HG03025 (cell line): ENCODE data around the gene CCDC33.

Experiments used
- ATAC-seq: cut with Tn5 transposase; IDR thresholded peaks from one replicate; pipeline ENCODE4 v1.9.1; 2021; ENCODE audit warnings: mild to moderate bottlenecking, moderate library complexity; ENCODE audit not compliant: unreplicated experiment, low FRiP score

The CCDC33 gene

DNA sequence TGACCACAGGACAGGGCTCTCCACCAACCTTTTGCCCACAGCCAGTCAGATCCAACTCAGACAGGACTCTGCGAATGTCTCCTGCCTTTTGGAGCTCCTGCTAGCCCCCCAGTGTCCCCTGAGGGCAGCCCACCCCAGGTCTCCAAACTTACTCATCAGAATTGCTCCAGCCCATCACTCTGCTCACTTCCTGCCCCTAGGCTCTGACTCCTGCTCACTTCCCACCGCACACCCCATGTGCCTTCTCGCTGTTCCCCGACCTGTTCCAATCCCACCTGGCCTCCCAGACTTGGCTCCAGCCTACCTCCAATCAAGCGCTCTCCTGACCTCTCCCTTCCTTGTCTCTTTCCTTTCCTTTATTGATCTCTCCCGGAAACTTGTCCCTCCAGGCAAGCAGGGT is 27.6 kb upstream of the CCDC33 start:
- ATAC-seq = no peak

GRCh38 chr15:74208901-74209559 is 27.1 kb upstream of the CCDC33 start:
- ATAC-seq = no peak

- no peak for ATAC-seq
These were observed 26.6 kb upstream of the CCDC33 start for GRCh38 chr15:74209560-74209958.

DNA sequence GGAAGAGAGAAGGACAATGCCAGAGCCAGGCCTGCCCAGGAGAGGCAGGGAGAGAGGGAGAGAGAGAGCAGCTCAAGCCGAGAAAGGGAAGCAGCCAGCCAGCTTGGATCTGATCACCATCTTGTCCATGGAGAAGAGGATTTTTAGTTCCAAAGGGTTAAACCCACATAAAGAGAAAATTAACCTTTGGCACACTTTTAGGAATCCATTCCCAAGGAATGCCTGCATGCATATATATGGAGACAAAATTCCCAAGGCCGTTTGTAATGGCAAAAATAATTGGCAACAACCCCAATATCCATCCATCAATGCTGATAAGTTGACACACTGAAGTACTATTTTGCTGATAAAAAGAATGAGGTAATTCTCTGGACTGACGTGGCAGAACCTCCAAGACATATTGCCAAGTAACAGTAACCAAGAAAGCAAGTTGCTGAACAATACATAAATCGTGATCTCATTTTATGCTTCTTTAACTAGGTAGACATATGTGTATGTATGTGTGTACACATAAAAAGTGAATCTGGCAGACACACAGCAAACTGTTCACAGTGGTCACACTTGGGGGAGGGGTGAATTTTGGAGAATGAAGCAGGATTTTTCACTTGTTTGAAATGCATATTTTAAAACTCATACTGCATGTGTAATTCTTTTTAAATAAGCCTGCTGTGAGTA is 26.0 kb upstream of the CCDC33 start:
- ATAC-seq = no peak

DNA sequence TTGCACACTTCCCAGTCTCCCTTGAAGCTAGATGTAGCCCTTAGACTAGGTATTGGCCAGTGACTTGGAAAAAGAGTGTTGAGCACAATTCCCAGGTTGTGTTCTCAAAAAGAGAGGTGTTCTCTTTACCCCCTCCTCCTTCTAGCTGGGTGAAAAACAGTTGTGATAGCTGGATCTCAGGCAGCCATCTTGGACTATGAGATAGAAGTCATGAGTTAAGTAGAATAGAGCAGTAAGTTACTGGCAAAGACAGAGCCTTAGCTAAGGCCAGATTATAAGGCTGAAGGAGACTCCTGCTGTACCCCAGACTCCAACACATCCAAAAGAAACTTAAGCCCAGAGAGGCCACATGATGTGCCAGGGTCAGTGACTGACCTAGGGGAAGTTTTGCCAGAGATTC is 25.4 kb upstream of the CCDC33 start:
- no peak for ATAC-seq

DNA sequence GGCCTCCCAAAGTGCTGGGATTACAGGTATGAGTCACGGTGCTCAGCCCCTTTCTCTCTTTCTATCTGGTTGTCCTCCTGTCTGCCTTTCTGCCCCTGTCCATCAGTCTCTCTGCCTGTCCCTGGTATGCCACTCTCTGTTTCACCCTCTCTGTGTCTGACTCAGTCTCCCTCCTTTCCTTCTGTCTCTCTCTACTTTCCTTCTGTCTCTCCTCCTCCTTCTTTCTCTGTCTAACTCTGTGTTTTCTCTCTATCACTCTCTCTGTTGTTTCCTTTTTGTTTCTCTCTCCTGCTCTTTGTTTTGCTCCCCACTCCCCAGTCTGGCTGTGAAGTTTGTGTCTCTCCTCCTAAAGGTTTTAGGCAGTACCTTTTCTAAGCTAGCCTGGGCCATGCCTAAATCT is 24.5 kb upstream of the CCDC33 start:
- no peak for ATAC-seq

DNA sequence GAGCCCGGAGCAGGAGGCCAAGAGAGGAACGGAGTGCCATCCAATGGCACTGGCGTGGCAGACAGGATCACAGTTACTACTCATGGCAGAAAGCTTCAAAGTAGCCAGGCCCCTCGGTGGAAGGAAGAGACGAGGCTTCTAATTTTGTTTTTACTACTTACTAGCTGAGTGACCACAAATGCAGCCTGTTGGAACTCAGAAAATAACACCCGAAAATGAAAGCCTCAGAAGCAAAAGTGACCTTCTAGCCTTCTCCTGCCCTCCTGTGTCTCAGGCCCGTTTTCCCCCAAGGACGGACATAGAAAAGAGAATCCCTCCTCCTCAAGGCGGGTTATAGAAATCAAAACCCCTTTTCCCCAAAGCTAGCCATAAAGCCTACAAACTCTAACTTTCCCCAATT is 23.6 kb upstream of the CCDC33 start:
- no peak for ATAC-seq

DNA sequence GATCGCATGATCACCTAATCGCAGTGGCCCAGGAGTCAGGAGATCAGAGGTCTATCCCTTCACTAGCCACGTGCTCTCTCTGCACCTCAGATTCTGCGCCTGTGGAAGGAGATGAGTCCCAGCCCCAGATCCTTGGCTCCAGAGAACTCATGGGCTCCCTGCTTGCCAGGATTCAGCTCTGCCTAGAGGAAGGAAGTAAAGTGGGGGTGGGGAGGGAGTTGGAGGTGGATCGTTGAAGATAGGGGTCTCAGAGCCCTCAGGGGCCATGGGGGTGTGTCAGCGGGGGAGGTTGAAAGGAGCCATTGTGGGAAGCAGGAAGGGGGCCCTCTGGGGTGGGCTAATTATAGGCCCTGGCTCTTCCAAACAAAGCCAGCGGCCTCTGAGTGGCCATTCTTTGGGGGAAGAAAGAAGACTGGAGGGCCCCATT is 22.3 kb upstream of the CCDC33 start:
- ATAC-seq = no peak

DNA sequence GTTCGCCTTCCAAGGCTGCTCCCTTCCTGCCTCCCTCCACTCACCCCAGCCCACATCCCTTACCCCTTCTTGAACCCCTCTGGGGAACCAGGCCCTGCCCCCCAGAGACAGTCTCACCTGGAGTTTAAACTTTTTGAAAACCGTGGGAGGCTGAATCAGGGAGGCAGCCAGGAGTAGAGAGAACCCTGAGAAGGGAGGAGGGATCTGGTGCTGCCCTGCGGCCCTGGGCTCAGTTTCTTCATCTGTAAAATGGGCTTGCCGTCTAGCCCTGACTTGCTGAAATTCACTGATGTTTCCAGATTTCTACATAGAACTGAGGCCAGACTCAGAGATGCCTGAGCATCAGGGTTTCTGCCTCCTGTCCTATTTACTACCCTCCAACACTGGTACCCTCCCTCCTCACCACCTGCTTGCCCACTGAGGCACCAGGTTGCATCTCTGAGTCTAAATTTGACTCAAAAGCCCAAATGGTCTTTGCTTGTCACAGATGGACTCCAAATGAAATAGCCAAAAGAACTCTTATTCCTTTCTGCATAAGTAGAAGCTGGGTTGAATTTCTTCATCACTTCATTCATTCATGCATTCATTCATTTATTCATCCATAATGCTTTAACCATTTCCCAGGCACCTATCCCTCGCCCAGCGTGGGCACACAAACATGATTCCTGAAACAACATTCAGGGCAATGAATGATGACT is 21.7 kb upstream of the CCDC33 start:
- no peak for ATAC-seq

GRCh38 chr15:74215958-74216357 is 20.2 kb upstream of the CCDC33 start:
- no peak for ATAC-seq

- ATAC-seq = no peak
These were observed 19.2 kb upstream of the CCDC33 start for GRCh38 chr15:74216949-74217348.

GRCh38 chr15:74217907-74218885 is 17.9 kb upstream of the CCDC33 start:
- ATAC-seq = no peak

DNA sequence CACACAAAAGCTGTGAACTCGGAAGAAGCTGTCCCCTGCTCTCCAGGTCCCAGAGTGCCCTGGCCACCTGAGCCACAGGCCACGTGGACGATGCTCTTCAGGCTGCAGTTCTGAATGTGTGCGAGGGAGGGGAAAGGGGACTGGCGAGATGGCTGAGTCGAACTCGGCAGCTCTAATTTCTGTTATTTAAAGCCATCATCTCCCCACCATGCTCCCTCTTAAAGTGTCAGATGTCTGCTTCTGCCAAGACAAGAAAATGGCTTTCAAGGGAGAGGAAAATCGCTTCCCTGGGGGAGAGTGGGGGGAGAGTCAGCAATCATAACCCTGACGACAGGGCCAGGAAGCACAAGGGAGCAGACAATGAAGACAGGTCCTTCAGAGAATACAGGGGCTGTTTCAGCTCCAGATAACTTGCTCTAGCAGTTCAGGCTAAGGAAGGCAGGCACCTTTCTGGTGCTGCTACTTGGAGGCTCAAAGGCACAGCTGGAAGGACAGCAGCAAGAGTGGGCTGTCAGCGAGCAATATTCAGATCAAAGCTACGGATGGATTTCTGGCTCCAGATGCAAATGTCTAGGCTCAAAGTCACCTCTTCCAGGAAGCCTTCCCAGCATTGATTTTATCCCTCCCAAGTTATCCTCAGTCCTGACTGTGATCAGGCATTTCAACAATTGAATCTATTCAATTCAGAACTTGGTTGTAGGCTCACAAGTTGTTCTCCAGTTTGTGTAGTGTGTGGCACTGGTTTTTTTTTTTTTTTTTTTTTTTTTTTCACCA is 15.5 kb upstream of the CCDC33 start:
- no peak for ATAC-seq

GRCh38 chr15:74221399-74222239 is 14.5 kb upstream of the CCDC33 start:
- ATAC-seq = no peak

DNA sequence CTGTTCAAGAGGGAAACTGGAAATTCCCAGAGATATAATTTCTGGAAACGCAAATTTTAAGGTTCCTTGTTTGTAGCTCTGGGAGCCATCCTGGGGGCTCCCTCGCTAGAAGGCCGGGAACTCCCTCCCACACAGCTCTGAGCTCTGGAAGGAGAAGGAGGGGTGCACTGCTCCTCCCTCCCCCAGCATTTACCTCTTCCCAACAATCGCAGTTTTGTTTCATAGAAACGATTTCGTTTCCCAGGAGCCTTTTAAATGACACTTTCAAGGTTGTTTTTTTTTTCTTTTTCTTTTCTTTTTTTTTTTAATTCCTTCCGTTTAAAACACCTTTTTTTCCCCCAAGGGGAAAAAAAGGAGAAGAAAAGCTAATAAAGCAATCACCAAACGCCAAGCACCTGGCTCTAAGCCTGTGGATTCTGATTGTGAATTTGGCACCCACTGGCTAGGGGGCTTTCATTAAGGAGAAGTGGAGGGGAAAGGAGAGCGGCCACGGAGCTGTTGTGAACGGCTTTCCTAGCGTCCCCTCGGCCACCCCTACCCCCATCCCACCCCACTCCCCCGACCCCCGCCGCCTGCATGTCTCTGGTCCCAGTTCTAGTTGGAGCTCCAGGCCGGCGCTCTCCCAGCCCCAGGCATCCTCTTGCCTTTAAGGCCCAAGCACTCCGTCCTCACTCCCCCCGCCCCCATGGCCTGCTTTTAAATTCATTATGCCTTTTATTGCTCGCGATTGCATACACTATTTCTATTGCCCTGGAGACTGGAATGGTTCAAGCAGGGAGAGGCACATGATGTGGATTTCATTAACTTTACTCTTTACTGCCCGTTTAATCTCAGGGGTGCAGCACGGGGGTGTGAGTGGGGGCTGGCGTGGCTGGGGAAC is 13.6 kb upstream of the CCDC33 start:
- no peak for ATAC-seq

DNA sequence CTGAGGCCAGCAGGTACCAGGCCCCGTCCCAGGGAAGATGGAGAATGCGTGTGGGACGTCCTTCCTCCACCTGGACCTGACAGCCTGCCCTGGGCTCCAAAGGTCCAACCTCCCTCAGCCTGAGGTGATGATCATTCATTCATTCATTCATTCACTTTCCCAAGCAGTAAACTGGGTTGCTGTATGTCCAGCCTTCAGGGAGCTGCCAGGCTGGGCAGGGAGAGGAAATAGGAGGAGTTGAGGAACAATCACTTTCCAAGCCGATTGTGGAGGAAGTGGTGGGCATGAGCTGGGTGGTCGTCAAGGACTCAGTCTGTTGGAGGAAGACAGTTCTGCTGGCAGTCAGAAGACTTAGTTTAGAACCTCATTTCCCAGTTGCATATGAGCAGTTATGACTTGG is 10.2 kb upstream of the CCDC33 start:
- no peak for ATAC-seq

DNA sequence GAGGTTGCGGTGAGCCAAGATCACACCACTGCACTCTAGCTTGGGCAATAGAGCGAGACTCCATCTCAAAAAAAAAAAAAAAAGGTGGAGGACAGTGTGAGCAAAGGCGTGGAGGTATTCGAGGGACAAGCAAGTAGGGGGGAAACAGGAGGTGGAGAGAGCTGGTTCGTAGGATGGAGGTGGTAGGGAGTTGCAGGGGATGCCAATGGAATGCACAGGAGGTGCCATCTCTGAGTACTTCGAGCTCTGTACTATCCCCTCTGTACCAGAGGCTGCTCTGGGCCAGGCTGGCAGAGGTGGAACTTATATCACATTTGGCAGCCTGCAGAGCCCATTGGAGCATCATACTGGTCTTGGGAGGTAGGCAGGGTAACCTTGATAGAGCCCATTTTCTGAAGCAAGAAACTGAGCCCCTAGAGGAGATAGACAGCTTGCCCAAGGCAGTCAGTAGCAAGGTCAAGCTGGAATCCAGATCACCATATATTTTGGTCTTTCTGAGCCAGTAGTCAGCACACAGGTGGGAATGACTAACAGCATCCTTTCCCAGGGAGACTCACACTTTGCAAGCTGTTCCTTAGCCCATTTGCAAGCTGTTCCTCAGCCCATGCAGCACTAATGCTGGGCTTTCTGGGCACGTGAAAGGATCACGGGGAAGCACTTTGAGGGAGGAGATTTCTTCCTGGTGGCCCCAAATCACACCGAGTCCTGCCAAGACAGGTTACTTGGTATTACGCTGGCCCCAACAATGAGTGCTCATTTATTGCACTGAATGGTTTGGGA is 9.2 kb upstream of the CCDC33 start:
- ATAC-seq = no peak
